B cell (primary cell): ENCODE measurements around the gene SORT1. TPM values are rescaled to one million over a fixed set of nuclear protein-coding genes. Genes with fewer than 3 reads are reported as not detected.

Experiments used
- ATAC-seq: fragments of 200-7000 bp; cut with Tn5 transposase; one replicate; pipeline ENCODE4 v1.10.0; 2021; ENCODE audit warnings: low read depth, mild to moderate bottlenecking, moderate number of reproducible peaks, moderate library complexity
- CTCF ChIA-PET: fragments of 350-600 bp; sonication (Branson Sonifier 250); formaldehyde crosslinking; loops from one replicate; lab custom pipeline; 2021; ENCODE audit warnings: antibody characterized with exemption, inconsistent platforms; lab: Charles Lee
- POLR2A ChIA-PET: fragments of 350-600 bp; sonication (Branson Sonifier 250); formaldehyde crosslinking; loops from one replicate; lab custom pipeline; 2021; ENCODE audit warnings: antibody characterized with exemption; lab: Charles Lee
- DNase-seq: peaks from one replicate; pipeline ENCODE4 v3.0.0; 2013
- H2AFZ ChIP-seq: 2 replicates; pipeline ENCODE4 v1.6.1; 2012; ENCODE audit warnings: mild to moderate bottlenecking, low read depth, low read length; ENCODE audit not compliant: insufficient read depth, poor library complexity, severe bottlenecking
- H3K27ac ChIP-seq, 2 donors: 1 replicate in 1 of 2; 2 replicates in 1 of 2; pipeline ENCODE4 v1.5.1; 2012 to 2013; ENCODE audit warnings: low read length in 2 of 2, mild to moderate bottlenecking in 2 of 2, moderate library complexity in 1 of 2
- H3K27me3 ChIP-seq, 4 experiments: fragments of 200-600 bp in 1 of 4; sonication (generic) in 1 of 4; replicated peaks in 1 of 4; 1 replicate in 2 of 4; 2 replicates in 2 of 4; pipeline versions ENCODE4 v1.6.1 to v1.7.0; 2013 to 2016; ENCODE audit warnings: low read length in 3 of 4, mild to moderate bottlenecking in 2 of 4, mixed read lengths in 1 of 4, moderate library complexity in 1 of 4; ENCODE audit not compliant: insufficient read depth in 4 of 4, control insufficient read depth in 3 of 4; ENCODE audit errors: control extremely low read depth in 1 of 4
- H3K36me3 ChIP-seq, 2 experiments: replicated peaks in 1 of 2; 1 replicate in 1 of 2; 2 replicates in 1 of 2; pipeline versions ENCODE4 v1.6.1 to v1.7.1; 2013; ENCODE audit warnings: low read length in 1 of 2; ENCODE audit not compliant: insufficient read depth in 2 of 2, control insufficient read depth in 1 of 2; ENCODE audit errors: control extremely low read depth in 1 of 2, extremely low read depth in 1 of 2
- H3K4me1 ChIP-seq, 2 donors: fragments of 200-600 bp in 1 of 2; sonication (generic) in 1 of 2; 1 replicate in 1 of 2; 2 replicates in 1 of 2; pipeline versions ENCODE4 v1.5.1 to v1.6.1; 2013 to 2017; ENCODE audit warnings: low read length in 2 of 2; ENCODE audit not compliant: control insufficient read depth in 2 of 2, insufficient read depth in 2 of 2
- H3K4me2 ChIP-seq: replicated peaks from 2 replicates; pipeline ENCODE3; 2012; ENCODE audit warnings: mild to moderate bottlenecking, low read depth, low read length; ENCODE audit not compliant: poor library complexity, severe bottlenecking
- H3K4me3 ChIP-seq, 5 experiments: fragments of 200-600 bp in 1 of 5; sonication (generic) in 1 of 5; 1 replicate in 3 of 5; 2 replicates in 2 of 5; pipeline versions ENCODE4 v1.5.1 to v1.7.0; 2011 to 2016; ENCODE audit warnings: low read length in 4 of 5, mild to moderate bottlenecking in 4 of 5, low read depth in 2 of 5, control low read depth in 1 of 5, moderate library complexity in 1 of 5; ENCODE audit not compliant: insufficient read depth in 1 of 5; ENCODE audit errors: control extremely low read depth in 1 of 5, extremely low read depth in 1 of 5
- H3K79me2 ChIP-seq: fragments of 200-600 bp; sonication (generic); one replicate; pipeline ENCODE4 v1.6.0; 2016; ENCODE audit warnings: low read length; ENCODE audit not compliant: control insufficient read depth, insufficient read depth
- H3K9ac ChIP-seq: fragments of 200-600 bp; sonication (generic); 2 replicates; pipeline ENCODE4 v1.6.1; 2017; ENCODE audit warnings: mild to moderate bottlenecking, low read length, moderate library complexity
- H3K9me3 ChIP-seq, 3 donors: one replicate each; pipeline versions ENCODE4 v1.6.1 to v1.7.1; 2013; ENCODE audit warnings: low read length in 2 of 3; ENCODE audit not compliant: control insufficient read depth in 2 of 3, insufficient read depth in 1 of 3; ENCODE audit errors: control extremely low read depth in 1 of 3
- H4K20me1 ChIP-seq: 2 replicates; pipeline ENCODE4 v1.6.0; 2012; ENCODE audit warnings: mild to moderate bottlenecking, low read length; ENCODE audit not compliant: insufficient read depth, control insufficient read depth, poor library complexity, severe bottlenecking
- H3K27ac Mint-ChIP-seq: one replicate; pipeline ENCODE4 v1.8.0; 2021; ENCODE audit warnings: mixed read lengths
- H3K27me3 Mint-ChIP-seq: one replicate; pipeline ENCODE4 v1.8.0; 2021; ENCODE audit warnings: mixed read lengths
- H3K4me1 Mint-ChIP-seq: one replicate; pipeline ENCODE4 v1.8.0; 2021; ENCODE audit warnings: mixed read lengths
- H3K4me3 Mint-ChIP-seq: one replicate; pipeline ENCODE4 v1.8.0; 2021; ENCODE audit warnings: mixed read lengths
- H3K9me3 Mint-ChIP-seq: one replicate; pipeline ENCODE4 v1.8.0; 2022; ENCODE audit warnings: mixed read lengths; ENCODE audit not compliant: insufficient read depth
- EZH2 ChIP-seq: IDR thresholded peaks from 2 replicates; pipeline ENCODE4 v1.6.1; 2012; ENCODE audit warnings: borderline replicate concordance, low read depth, mild to moderate bottlenecking, moderate library complexity, low read length; ENCODE audit not compliant: insufficient read depth, poor library complexity, severe bottlenecking
- WGBS: methylation state at CpG from one replicate; pipeline ENCODE4 v1.1.5; 2013; ENCODE audit warnings: missing lambda C conversion rate; ENCODE audit not compliant: insufficient coverage; 5-methylcytosine and 5-hydroxymethylcytosine counted together
- intact Hi-C: fragments of 100-400 bp; cut with micrococcal nuclease; formaldehyde crosslinking; loops from one replicate; pipeline ENCODE4 v1.10.0; 2022
- polyA plus RNA-seq: library from polyadenylated mRNA; depleted of rRNA; stranded (reverse); fragments of >200 nt; gene quantifications from 2 replicates; pipeline ENCODE4 v1.2.3, GENCODE V29; 2012
- total RNA-seq, 2 donors: library from RNA; stranded (reverse); fragments of 120-200 nt in 1 of 2; gene quantifications; 1 replicate in 1 of 2; 2 replicates in 1 of 2; pipeline versions ENCODE4 v1.2.3 to v1.2.4, GENCODE V29; 2013 to 2022
- TF ChIP-seq, protein P1 (sequence below): fragments of 200-600 bp; IDR thresholded peaks from one replicate; pipeline ENCODE4 v1.8.0; 2022; ENCODE audit warnings: antibody characterized with exemption, mild to moderate bottlenecking

The SORT1 gene
- total and polyA plus RNA-seq, 2 donors (not counting 1 experiment from before 2014, with no cell fraction given) = 0.13 to 0.25 TPM

DNA sequence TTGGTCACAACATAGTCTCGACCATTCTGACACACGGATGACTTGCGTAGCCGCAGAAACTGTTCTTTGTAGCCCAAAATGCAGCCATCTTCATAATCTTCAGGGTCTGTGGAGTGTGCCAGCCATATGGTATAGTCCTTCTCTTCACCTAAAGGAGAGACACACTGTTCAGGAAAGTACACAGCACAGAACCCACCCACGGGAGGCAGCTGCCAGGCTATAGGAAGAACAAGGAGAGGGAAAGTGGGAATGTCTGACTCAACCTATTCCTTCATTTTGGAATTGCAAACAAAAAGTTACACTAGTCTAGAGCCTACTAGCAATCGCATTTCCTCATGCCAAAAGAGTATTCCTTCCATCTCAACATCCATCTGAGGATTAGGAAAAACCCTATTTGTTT lies 74.7 kb downstream of the SORT1 start:
- peaks cover 24% of the 10 kb centered on the region for H3K27me3 Mint-ChIP-seq
- ATAC-seq (no peak), DNase-seq (no peak)
- POLR2A ChIA-PET = no interaction called here
- WGBS = 87% methylated on average over 4 of the region's 6 CpGs
- CTCF ChIA-PET = no interaction called here
- Histone ChIP-seq H3K4me3 (no peak overlapping the region), H3K27me3 (peaks cover 0 to 5% (median 0%) of the 10 kb centered on the region in 4 experiments), H3K9ac (no peak overlapping the region), H3K79me2 (no peaks in the 10 kb centered on the region), H3K4me1 (no peaks in the 10 kb centered on the region), H2AFZ (no peak overlapping the region), H4K20me1 (no peaks in the 10 kb centered on the region), H3K9me3 (no peaks in the 10 kb centered on the region), H3K27ac (no peak overlapping the region), H3K36me3 (no peaks in the 10 kb centered on the region), H3K4me2 (no peak overlapping the region)
- H3K4me3 Mint-ChIP-seq = no peak overlapping the region
- no peak for TF ChIP-seq EZH2
- TF ChIP-seq, protein P1, sequence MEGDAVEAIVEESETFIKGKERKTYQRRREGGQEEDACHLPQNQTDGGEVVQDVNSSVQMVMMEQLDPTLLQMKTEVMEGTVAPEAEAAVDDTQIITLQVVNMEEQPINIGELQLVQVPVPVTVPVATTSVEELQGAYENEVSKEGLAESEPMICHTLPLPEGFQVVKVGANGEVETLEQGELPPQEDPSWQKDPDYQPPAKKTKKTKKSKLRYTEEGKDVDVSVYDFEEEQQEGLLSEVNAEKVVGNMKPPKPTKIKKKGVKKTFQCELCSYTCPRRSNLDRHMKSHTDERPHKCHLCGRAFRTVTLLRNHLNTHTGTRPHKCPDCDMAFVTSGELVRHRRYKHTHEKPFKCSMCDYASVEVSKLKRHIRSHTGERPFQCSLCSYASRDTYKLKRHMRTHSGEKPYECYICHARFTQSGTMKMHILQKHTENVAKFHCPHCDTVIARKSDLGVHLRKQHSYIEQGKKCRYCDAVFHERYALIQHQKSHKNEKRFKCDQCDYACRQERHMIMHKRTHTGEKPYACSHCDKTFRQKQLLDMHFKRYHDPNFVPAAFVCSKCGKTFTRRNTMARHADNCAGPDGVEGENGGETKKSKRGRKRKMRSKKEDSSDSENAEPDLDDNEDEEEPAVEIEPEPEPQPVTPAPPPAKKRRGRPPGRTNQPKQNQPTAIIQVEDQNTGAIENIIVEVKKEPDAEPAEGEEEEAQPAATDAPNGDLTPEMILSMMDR = no peak
- H3K4me1 Mint-ChIP-seq = no peaks in the 10 kb centered on the region
- intact Hi-C loops = no loop called here
- H3K9me3 Mint-ChIP-seq = no peaks in the 10 kb centered on the region
- no peak overlapping the region for H3K27ac Mint-ChIP-seq

DNA sequence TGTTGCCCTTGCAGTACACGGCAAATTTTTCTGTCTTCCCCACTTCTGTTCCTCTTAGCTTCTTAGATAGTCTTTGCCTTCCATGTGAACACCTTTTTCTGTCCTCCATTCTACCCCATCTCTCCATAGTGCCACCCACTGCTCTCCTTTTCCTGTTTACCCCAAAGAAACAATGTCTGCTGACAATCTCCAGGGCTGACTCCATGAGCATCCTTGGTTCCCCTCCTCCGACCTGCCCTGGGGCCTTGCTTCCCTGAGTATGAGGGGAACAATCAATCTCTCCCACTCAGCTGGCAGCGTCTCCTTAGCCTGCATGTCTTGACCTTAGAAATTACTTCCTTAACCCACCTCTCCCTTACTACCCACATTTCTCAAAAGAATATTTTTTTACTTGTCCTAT lies 78.6 kb downstream of the SORT1 start:
- H3K27ac ChIP-seq = no peak overlapping the region
- CTCF ChIA-PET = no interaction called here
- no peaks in the 10 kb centered on the region for H3K4me1 ChIP-seq
- peaks cover 0 to 5% (median 0%) of the 10 kb centered on the region in 4 experiments for H3K27me3 ChIP-seq
- Mint-ChIP-seq H3K4me1 (no peaks in the 10 kb centered on the region), H3K27me3 (peaks cover 9% of the 10 kb centered on the region), H3K27ac (no peak overlapping the region), H3K4me3 (no peak overlapping the region), H3K9me3 (no peaks in the 10 kb centered on the region)
- H3K79me2 ChIP-seq = no peaks in the 10 kb centered on the region
- intact Hi-C loops = no loop called here
- no peaks in the 10 kb centered on the region for H3K9me3 ChIP-seq
- H2AFZ ChIP-seq = no peak overlapping the region
- WGBS = 95% methylated on average over 3 of the region's 3 CpGs
- no peak for DNase-seq
- H3K36me3 ChIP-seq = no peaks in the 10 kb centered on the region
- TF ChIP-seq, protein P1 = no peak
- TF ChIP-seq EZH2 = no peak
- ATAC-seq = no peak
- H3K9ac ChIP-seq = no peak overlapping the region
- no peaks in the 10 kb centered on the region for H4K20me1 ChIP-seq
- H3K4me2 ChIP-seq = no peak overlapping the region
- POLR2A ChIA-PET = no interaction called here
- H3K4me3 ChIP-seq = no peak overlapping the region
